Activated gamma-delta T cell (primary cell): ENCODE data around the gene SYNPR.
"Not testable (repeated sequence)": the region's sequence is repeated elsewhere in the genome, so short reads cannot be mapped to it uniquely, and the experiment has no call there.

Experiments
- DNase-seq: peaks from one replicate; lab custom pipeline; 2025; lab: John Stamatoyannopoulos, UW
- total RNA-seq, 2 donors: gene quantifications; one replicate each; lab custom pipeline; 2026; lab: John Stamatoyannopoulos, UW

The SYNPR gene
- total RNA-seq, result 0 reads per million in 2 donors

- DNase-seq, result no peak
Observed at GRCh38 chr3:63278171-63279004, at the start of gene SYNPR. TSS of gene SYNPR (plus strand) at chr3:63278308.

GRCh38 chr3:63228677-63229076 lies 49.4 kb upstream of the SYNPR start:
- DNase-seq, result no peak

- no peak for DNase-seq
Observed at GRCh38 chr3:63230146-63230545, 48.0 kb upstream of the SYNPR start.

- DNase-seq, result no peak
Observed at GRCh38 chr3:63231643-63232042, 46.5 kb upstream of the SYNPR start.

GRCh38 chr3:63232764-63233396 lies 45.2 kb upstream of the SYNPR start:
- no peak for DNase-seq

GRCh38 chr3:63240381-63240902 lies 37.7 kb upstream of the SYNPR start:
- DNase-seq, result no peak

- no peak for DNase-seq
Observed at GRCh38 chr3:63242124-63242523, 36.0 kb upstream of the SYNPR start.

GRCh38 chr3:63244486-63244885 lies 33.6 kb upstream of the SYNPR start:
- DNase-seq, result no peak

- no peak for DNase-seq
Observed at GRCh38 chr3:63245726-63246241, 32.3 kb upstream of the SYNPR start.

- no peak for DNase-seq
Observed at GRCh38 chr3:63248015-63248414, 30.1 kb upstream of the SYNPR start.

- DNase-seq, result no peak
Observed at GRCh38 chr3:63251499-63251898, 26.6 kb upstream of the SYNPR start.

GRCh38 chr3:63255819-63256218 lies 22.3 kb upstream of the SYNPR start:
- not testable (repeated sequence) for DNase-seq

- DNase-seq, result no peak
Observed at GRCh38 chr3:63264716-63265115, 13.4 kb upstream of the SYNPR start.

GRCh38 chr3:63274359-63274758 lies 3.7 kb upstream of the SYNPR start:
- no peak for DNase-seq

- DNase-seq, result no peak
Observed at GRCh38 chr3:63279005-63279841, 1.1 kb downstream of the SYNPR start.

- no peak for DNase-seq
Observed at GRCh38 chr3:63287610-63288009, 9.5 kb downstream of the SYNPR start.

GRCh38 chr3:63290686-63291085 lies 12.6 kb downstream of the SYNPR start:
- DNase-seq, result no peak

- DNase-seq, result no peak
Observed at GRCh38 chr3:63294332-63294731, 16.2 kb downstream of the SYNPR start.

GRCh38 chr3:63295356-63295755 lies 17.2 kb downstream of the SYNPR start:
- DNase-seq, result no peak

- DNase-seq, result no peak
Observed at GRCh38 chr3:63295806-63296205, 17.7 kb downstream of the SYNPR start.

- no peak for DNase-seq
Observed at GRCh38 chr3:63296249-63296648, 18.1 kb downstream of the SYNPR start.

- DNase-seq, result no peak
Observed at GRCh38 chr3:63303238-63303637, 25.1 kb downstream of the SYNPR start.
